ENCODE measurements around the gene WSCD1.

Gene WSCD1

DNA sequence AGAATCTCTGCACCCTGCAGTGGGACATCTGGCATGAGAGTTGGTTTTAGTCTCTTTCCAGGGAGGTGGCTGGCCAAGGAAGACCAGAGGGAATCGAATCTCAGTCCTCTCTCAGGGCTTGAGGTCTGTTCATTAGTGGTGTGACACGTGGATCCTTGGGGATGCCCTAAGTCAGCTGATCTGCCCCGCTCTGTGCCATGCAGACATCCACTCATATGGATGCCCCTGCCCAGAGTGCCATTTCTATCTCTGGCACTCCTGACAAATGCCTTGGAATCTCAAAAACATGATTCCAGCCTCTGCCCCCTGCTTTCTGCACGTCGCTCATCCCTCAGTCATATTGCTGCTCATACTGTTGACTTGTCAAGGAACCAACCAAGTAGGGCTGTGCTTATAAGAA, 38.8 kb downstream of the WSCD1 start:
- DNase-seq = no peak

DNA sequence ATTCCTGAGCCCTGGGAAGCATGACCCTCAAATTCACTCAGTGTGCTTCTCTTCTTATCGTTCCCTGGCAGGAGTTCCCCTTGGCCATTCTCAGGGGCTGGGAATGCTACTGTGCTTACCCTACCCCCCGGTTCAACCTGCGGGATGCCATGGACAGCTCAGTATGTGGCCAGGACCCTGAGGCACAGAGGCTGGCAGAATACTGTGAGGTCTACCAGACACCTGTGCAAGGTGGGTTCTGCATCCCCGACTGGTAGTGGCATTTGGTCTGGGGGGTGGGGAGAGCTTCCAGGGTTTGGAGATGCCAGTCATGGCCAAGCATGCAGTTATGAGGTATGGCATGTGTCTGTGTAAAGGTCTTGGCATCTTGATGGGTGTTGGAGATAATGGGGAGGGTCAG, 39.4 kb downstream of the WSCD1 start:
- DNase-seq = no peak

DNA sequence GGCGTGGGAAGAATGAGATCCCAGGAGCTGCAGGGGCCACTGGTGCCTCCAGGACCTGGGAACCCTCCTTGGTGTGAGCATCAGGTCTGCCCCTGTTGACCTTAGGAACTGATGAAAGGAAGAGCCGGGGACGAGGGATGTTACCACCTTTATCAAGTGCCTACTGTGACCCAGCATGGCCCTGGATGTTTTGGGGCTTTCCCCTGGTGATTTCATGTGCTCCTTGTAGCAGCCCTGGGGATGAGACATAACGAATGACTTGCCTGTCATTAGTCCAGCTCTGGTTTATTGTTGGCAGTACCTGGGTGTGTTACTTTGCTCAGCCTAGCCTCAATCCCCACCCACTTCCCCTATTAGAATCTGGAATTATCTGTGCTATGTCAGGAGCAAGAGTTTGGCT, 39.9 kb downstream of the WSCD1 start:
- DNase-seq = no peak

DNA sequence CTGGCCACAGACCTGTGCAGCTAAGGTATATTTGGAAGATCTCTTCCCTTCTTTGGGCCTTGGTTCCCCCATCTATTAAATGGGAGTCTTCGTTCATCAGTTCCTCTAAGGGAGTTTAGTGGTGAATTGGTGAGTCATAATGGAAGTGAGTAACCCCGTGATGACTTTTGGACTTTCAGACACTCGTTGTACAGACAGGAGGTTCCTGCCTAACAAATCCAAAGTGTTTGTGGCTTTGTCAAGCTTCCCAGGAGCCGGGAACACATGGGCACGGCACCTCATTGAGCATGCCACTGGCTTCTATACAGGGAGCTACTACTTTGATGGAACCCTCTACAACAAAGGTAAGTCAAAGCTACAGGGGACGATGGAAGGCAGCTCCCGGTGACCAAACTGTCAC, 40.4 kb downstream of the WSCD1 start:
- no peak for DNase-seq

DNA sequence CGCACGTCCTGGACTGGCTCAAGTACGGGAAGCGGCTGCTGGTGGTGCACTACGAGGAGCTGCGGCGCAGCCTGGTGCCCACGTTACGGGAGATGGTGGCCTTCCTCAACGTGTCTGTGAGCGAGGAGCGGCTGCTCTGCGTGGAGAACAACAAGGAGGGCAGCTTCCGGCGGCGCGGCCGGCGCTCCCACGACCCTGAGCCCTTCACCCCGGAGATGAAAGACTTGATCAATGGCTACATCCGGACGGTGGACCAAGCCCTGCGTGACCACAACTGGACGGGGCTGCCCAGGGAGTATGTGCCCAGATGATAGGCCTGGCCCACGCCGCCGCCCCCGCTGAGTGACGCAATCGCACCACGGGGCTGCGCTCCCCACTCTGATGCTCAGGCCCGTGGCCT, 50.2 kb downstream of the WSCD1 start:
- no peak for DNase-seq

DNA sequence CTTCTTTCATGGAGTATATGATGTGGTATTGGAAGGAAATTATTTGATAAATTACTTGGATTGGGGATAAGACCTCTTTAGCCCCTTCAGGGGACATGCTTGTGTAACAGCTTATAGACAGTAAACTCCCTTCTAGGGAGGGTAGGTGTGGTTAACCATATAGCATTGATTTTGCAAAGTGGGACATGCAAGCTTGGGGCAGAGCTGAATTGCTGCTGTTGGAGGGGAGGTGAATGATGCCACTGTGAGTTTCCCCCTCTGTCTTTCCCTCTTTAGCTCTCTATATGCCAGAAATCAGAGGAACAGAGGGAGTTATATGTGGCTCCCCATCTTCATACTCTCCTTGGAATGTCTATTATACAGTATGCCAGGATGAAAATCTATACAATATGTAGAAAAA, 54.7 kb downstream of the WSCD1 start:
- DNase-seq = no peak

DNA sequence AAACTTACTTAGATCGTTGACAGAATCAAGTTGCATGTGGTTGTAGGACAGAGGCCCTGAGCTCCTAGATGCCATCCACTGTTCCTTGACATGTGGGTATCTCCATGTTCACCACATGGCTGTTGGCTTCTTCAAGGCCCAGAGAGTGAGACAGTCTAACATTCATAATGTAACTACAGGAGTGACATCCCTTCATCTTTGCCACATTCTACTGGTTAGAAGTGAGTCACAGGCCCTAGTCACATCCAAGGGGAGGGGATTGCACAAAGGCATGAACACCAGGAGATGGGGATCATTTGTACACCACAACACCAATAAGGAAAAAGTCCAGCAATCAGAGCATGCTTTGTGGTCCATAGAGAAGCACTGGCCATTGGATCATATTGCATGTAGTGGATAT, 56.6 kb downstream of the WSCD1 start:
- no peak for DNase-seq

DNA sequence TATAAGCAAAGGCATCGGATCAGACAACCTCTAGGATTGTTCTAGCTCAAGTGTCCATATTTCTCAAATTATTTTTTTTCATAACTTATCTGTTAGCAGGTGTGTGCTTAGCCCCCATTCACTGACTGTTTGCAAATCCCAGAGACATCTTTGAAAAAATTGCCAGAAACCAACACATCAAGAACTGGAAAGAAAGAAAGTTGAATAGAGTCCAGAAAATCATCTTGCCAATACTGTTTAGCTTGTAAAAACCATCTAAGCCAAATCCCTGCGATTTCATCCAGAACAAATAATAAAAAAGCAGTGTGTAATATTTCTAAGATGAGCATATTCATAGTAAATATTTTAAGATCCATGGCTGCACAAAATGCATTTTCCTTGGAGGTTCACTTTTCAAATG, 64.5 kb downstream of the WSCD1 start:
- no peak for DNase-seq

DNA sequence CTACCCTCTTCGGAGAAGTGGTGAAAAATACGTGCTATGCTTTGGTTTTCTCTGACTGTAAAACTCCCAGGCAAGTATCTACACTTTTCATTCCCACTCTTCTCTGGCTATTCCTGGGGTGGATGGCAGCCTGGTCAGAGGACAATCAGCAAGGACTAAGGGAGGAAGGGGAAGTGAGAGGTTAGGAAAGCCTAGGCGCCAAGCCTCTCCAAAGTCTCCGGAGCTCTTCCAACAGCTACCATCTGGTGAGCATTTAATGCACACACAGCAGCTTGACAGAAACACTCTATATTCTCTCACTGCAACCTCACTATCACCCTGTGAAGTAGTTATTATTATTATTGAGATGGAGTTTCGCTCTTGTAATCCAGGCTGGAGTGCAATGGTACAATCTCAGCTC, 65.1 kb downstream of the WSCD1 start:
- no peak for DNase-seq

DNA sequence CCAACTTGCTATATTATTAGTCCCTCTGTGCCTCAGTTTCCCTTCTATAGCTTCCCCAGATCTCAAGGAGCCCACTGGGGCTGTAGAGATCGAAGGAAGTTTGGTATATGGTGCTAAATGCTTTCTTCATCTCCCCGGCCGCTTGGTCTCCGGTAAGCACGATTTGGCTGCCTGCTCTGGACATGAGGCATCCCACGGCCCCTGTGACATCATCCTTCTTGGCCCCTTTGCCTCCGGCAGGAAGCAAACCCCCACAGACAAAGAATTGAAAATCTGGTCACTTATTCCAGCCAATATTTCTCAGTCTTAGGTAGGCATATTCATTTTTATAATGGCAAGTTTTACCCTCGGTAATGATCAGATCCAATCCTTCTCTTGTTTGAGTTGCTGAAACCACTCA, 65.8 kb downstream of the WSCD1 start:
- DNase-seq = no peak

DNA sequence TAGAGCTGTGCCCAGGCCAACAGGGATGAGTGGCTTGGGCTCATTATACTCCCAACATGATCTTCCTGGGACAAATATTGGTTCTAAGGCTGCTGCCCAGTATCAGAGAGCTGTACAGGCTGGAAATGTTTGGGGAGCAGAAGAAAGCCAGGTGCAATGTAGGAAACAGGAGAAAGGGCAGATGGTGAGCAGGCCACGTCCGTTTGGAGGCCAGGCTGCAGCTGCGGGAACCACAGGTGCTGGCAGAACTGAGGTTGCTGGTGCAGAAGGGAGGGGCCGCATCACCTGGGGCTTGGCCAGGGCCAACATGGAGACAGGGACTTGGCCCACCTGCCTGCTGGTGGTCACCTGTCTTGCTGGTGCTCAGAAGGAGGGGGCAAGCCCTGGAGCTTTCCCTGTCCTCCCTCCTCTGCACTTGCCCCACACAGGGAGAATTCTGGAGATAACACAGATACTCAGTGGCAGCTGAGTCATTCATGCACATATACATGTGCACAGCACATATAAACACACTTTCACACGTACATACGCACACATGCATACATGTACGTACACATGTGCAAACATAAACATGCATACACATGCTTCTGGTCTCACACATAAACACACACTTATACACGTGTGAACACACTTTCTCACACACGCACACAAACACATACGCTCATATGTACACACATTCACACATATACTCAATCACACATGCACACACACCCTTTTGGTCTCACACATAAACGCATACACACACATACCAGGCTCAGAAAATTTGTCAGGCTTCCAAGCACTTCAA, 67.7 kb downstream of the WSCD1 start:
- DNase-seq = no peak

DNA sequence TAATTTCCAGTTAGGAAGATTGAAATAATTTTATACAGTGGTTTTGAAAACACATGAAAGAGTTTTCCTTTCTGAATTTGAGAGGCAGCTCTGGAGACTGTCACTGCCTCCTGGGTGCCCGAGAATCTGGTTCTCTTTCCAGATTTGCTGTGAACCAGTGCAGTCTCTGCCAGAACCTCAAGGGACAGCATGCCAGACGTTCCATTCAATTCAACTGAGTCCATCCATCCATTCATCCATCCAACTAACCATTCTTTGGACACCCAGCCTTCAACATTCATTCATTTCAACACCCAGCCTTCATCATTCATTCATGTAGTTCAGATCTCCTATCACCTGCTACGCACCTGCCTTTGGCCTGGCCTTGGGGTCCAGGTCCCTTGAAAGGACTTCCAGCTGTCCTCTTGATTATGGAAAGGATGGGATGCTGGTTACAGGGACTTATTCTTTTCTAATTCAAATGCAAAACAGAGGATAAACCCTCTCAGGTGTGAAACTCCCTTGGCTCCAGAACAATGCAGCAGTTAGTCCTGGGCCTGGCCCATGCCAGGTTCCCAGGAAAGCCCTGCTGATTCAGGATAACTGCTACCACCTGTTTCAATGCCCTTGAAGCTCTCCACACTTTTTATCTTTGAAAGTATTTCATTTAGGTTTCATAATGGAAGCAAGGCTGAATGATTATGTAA, 68.7 kb downstream of the WSCD1 start:
- DNase-seq = no peak

DNA sequence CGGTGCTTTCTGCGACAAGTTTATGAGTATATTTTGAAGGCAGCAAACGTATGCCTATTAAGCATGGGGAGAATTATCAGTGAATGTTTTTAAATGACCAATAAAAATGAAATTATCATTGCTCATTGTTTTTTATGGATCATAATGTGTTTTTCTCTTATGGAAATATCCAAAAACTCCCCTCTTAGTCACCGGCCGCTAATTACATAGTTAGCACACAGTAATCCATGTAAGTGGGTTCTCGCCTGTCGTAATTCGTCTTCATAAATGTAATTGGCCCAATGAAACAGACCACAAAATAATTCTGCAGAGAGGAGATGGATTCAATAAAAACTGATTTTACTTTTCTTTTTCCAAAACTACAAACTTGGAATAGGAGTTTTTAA, 69.3 kb downstream of the WSCD1 start:
- DNase-seq = no peak

DNA sequence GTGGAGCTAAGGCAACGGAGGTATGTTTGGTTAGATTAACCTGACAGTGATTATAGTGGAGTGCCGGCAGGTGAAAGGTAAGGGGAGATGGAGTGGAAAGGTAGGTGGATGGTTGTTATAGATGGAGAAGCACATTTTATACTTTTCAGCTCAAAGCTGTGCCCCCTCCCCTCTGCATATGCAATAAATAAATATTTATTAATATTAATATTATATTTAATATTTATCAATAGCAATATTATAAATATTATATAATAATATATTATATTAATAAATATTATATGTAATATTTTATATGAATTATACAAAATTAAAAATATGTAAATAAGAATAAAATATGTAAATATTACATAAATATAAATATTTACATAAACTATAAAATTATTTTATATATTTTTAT, 70.0 kb downstream of the WSCD1 start:
- no peak for DNase-seq

DNA sequence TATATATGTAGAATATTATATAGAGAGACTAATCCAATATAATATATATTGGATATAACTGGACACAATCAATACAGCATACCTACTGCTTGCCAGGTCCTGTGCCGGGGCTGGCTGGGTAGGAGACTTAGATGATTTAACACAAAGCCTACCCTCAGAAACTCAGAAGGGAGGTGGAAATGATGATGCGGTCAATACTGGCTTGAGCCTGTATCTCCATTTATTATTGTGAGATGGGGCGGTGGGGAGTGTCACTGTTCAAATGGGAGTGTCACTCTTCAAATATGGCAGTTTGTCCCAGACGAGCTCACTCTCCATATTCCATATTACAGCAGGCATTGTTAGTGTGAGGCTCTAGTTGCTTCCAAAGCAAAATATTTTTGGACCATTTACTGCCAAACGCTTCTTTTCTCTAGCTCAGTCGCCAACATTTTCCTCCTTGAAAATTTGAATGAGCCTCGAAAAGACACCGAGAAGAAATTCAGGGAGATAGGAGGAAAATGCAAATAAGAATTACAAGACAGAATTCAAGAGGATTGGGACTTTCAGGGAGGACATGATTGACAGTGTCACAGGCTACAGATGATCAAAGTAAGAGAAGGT, 70.7 kb downstream of the WSCD1 start:
- no peak for DNase-seq

DNA sequence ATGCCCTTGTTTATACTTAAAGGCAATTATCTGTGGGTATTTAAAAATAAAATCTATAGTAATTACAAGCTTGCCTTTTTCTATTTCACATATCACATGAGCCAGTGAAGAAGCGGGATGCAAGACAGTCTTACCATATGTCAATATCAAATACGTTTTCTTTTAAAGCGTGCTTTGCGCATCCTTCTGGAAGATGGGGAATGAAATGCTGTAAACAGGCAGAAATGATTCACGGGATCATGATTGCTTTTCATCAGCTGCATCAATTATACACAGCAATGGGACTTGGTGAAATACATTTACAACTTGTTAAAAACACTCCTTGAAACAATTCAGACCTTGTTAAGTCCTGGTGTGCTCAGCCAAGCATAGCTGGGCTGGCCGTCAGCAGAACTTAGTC, 72.5 kb downstream of the WSCD1 start:
- no peak for DNase-seq

DNA sequence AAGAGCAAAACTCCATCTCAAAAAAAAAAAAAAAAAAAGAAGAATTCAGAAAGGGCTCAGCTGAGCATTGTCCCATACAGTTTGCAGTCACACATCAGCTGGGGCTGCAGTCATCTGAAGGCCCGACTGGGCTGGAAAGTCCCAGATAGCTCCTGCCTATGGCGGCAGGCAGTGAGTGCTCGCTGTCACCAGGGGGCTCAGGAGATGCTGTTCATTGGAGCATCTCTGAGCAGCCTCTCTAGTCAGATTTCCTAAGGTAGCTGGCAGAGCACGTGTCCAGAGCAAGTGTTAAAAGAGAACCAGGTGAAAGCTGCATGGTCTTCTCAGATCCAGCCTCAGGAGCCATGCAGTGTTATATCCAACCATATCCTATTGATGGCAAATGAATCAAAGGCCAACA, 75.8 kb downstream of the WSCD1 start:
- no peak for DNase-seq

DNA sequence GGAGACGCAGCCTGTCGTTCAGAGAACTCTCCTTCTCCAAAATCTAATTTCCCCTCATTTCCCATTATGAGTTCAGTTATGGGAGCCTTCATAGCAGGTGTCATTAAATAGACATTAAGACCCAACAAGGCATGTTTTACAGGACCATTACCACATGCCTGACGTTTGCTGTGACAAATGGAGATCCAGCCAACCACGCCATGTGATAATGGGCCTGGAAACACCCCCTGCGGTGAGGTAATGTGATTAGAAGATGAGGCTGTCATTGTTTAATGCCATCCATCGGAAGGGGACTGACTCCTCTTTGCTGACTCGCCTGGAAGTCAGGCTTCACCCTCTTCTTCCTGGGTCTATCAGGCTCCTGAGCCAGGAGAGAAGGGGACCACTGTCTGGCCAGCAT, 76.9 kb downstream of the WSCD1 start:
- DNase-seq = no peak

DNA sequence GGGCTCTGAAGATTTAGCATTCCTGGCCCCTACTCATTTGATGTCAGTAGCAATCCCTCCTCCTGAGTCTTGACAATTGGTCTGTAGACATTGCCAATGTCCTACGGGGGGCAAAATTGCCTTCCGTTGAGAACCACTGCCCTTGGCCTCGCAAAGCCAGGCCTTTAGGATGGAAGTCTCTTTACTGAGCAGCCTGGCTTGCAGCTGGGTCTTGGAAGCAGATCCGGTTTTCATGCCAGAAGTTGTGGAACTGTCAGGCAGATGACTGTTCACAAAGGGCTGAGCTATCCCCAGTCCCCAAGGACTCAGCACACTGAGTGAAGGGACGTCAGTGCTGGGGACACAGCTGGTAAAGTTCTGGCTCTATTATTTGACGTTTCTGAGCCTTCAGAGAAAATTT, 83.2 kb downstream of the WSCD1 start:
- DNase-seq = no peak

DNA sequence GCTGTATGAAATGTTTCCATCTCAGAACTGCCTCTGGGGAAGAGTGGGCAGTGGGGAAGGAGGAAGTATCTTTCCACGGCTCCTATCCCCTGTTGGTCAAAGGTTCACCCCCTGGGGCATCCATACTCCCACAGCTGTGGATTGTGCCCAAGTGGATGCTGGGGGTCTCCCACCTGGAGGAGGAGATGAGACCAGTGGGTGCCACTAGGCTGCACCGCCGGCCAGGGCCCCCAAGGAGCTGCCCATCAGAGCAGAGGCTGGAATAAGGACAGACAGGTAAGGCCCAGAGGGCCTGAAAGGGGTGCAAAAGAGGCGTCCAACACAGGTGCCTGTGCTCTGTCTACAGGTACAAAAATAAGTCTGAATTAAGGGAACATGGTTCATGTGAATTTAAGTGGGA, 87.5 kb downstream of the WSCD1 start:
- DNase-seq = no peak

DNA sequence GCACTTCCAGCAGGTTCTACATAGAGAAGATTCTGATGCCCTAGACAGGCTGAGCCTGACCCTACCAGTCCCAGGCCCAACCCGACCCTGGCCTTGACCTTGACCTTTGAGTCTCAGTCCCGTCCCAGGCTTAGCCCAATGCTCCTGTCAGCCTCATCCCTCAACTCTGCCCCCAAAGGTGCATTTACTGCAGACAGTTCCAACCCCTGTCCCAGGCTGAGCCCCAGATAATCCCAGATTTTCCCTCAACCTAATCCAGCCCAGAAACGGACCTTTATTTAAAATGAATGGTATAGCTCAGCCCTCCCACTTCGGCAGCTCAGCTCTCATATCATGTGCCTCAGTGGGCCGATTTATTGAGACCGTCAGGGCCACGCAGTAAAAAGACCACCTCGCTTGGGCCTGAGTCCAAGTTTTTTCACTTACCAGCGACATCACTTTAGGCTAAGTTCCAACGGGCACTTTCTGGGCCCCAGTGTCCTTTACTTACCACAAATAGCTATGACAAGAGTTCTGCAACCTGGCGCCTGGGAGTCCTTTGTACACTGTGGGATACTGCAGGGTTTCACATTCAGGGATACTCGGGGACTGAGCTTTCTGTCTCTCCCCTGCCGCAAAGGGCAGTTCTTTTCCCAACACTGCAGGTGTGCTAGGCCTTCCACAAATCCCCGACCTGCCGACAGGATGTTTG, 89.5 kb downstream of the WSCD1 start:
- no peak for DNase-seq

DNA sequence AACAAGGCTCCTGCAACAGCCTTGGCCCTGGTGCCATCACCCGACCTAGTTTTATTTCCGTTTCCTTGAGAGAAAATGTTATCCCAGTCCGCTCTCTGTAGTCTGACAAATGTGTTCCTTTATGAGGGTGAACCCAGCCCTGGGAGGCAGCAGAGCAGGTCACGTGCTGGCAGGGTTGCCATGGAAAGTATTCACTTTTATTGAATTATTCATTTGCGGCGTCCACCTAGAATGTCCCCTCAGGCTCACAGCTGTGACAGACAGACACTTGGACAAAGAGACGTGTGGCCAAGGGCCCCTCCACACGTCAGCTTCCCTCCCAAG, 90.0 kb downstream of the WSCD1 start:
- no peak for DNase-seq

DNA sequence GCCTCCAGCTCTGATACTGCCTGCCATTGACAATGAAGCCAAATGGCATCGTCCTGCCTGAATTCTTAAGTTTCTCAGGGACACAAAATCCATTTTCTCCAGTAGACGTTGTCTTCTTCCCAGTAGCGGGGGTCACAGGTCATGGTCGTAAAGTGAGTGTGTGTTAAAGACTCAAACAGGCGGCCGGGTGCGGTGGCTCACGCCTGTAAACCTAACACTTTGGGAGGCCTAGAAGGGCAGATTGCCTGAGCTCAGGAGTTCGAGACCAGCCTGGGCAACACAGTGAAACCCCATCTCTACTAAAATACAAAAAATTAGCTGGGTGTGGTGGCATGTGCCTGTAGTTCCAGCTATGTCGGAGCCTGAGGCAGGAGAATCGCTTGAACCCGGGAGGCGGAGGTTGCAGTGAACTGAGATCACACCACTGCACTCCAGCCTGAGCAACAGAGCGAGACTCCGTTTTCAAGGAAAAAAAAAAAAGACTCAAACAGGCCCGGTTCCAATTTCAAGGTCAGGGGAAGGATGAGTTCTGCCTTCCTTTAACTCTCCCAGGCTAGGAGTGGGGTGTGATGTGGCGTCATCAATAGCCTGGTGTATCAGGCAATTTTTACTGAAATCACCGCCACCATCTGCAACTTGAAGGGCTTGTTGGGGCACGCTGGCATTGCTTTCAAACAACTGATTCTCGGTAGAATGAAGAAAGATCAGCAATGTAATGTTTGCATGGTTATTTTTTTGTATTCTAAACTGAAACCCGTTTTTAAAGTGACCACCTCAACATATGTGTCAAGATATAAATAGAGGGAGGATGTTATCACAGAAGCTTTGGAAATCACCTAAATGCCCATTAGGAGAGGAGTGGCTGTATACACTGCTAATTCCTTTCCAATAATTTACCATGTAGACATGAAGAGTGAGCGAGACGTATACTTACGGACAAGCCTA, 91.0 kb downstream of the WSCD1 start:
- DNase-seq = no peak

All from NCI-H524 treated with DMSO at 0.1 percent for 48 hours (cell line).